GM19328 (cell line): Measurements from ENCODE around the gene CR1L.
"Not testable (repeated sequence)": the region's sequence is repeated elsewhere in the genome, so short reads cannot be mapped to it uniquely, and the experiment has no call there.

ENCODE experiments used
- ATAC-seq: cut with Tn5 transposase; IDR thresholded peaks from one replicate; pipeline ENCODE4 v1.9.1; 2021; ENCODE audit warnings: mild to moderate bottlenecking, moderate library complexity; ENCODE audit not compliant: unreplicated experiment

Gene CR1L

DNA sequence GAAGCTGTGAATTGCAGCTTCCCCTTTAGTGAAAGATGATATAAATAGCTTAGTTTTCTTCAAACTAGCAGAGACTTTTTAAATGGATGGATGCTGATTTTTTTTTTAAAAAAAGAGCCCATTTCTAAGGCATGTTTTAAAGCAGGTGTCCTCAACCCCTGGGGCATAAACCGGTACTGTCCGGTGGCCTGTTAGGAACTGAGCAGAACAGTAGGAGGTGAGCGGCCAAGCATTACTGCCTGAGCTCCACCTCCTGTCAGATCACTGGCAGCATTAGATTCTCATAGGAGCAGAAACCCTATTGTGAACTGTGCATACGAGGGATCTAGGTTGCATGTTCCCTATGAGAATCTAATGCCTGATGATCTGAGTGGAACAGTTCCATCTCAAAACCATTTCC is 31.2 kb downstream of the CR1L start:
- no peak for ATAC-seq

DNA sequence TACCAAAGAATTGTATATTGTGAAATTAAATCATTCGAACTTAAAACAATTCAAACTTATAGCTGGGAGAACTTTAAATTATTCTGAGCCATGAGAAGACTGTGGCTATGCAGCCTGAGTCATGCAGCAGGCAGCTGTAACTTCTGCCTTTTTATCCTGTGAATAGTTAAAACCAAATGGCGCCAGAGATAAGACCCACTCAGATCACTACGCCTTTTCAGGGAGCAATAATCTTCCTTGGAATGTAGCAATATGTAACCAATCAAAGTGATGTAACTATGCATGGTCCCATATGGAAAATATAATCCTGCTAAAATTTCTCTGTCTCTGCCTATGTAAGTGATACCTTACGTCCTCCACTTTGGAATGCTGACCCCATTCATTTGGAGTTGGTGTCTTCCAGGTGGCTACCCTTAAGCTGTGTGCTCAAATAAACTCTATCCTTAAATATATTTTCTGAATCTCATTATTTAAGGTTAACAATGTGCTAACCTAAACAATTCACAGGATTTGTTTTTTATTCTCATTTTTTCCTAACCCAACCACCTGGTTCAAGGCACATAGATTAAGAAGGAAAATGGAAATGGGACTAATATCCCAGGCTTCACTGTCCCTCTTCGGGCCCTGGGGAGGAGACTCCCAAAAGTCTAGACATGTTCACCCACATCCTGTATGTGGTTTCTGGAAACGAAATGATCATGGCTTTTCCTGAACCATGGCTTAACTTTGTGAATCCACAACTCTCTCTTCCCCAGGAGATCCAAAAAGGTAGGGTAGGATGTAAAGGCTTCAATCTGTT is 35.9 kb downstream of the CR1L start:
- ATAC-seq: not testable (repeated sequence)

DNA sequence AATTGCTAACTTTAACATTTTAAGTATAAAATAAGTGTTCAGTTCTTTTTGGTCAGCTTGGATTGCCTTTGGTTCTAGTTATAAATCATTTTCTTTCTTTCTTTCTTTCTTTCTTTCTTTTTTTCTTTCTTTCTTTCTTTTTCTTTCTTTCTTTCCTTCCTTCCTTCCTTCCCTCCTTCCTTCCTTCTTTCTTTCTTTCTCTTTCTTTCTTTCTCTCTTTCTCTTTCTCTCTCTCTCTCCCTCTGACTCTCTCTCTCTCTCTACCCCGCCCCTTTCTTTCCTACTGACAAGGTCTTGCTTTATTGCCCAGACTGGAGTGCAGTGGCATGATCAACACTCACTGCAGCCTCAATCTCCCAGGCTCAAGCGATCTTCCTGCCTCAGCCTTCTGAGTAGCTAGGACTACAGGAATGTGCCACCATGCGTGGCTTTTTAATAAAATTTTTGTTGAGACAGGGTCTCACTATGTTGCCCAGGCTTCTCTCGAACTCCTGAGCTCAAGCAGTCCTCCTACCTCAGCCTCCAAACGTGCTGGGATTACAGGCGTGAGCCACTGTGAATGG is 38.0 kb downstream of the CR1L start:
- ATAC-seq: not testable (repeated sequence)

DNA sequence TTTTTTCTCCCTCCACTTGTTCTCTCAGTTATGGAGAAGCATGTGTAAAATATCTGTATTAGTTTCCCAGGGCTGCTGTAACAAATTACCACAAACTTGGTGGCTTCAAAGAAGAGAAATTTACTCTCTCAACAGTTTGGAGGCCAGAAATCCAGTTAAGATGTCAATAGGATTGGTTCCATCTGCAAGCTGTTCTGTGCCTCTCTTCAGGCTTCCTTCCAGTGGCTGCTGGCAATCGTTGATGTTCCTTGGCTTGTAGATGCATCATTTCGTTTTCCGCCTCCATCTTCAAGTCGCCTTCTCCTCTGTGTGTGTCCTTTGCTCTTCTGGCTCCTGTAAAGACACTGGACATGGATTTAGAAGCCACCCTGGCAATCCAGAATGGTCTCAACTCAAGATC is 45.6 kb downstream of the CR1L start:
- not testable (repeated sequence) for ATAC-seq

DNA sequence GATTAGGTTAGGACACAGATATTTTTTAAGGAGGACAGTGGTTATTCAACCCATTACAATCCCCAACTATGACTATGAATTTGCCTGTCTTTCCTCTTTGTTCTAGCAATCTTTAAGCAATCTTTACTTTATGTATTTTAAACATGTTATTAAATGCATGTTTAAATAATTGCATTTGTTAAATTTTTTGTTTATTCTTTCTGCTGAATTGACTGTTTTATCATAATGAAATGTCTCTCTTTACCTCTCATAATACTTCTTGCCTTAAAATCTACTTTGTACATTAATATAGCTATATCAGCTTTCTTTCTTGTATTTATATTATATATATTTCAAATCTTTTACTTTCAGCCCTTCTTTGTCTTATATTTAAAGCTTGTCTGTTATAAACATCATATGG is 46.1 kb downstream of the CR1L start:
- no peak for ATAC-seq

DNA sequence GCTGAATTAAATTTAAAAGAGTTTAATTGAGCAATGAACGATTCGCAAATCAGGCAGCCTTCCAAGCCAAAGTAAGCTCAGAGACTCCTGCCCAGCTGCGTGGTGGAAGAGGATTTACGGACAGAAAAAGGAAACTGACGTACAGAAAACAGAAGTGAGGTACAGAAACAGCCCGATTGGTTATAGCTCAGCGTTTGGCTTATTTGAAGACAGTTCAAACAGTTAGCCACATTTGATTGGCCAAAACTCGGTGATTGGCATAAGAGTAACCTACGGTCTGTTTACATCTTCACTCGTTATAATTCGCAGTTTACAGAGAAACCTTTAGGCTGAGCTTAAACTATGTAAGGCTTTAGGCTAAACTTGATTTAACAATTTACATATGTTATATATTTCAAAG is 46.9 kb downstream of the CR1L start:
- no peak for ATAC-seq

DNA sequence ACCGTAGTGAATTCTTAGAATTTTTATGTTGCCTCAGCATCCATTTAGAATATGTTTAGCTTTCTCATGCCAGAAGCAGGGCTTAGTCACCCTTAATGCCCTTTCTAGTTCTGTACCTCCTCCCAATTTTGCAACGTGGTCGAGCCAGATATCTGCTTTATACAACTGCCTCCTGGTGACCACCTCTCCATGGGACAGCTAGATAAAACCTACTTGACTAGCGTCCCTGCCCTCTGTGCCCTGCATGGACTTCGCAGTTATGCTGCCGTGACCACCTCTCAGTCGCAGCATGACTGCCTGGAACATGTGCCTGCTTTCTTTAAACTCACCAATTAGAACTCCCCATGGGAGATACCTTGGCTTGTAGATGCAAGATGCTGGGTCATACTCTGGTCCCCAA is 47.4 kb downstream of the CR1L start:
- ATAC-seq: not testable (repeated sequence)

DNA sequence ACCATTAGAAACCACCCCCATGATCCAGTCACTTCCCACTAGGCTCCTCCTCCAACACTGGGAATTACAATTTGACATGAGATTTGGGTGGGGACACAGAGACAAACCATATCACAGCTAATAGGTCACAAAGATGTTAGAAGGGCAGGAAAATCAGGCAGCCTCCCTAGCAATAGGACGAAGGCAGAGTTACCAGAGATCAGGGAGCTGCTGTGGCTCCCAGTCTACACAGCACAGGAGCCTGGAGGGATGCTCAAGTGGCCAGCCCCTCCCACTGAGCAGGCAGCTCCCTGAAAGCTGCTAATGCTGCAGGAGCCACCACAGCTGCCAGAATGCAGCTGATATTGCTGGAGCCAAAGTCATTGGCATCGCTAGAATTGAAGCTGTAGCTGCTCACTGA is 51.0 kb downstream of the CR1L start:
- ATAC-seq: no peak

DNA sequence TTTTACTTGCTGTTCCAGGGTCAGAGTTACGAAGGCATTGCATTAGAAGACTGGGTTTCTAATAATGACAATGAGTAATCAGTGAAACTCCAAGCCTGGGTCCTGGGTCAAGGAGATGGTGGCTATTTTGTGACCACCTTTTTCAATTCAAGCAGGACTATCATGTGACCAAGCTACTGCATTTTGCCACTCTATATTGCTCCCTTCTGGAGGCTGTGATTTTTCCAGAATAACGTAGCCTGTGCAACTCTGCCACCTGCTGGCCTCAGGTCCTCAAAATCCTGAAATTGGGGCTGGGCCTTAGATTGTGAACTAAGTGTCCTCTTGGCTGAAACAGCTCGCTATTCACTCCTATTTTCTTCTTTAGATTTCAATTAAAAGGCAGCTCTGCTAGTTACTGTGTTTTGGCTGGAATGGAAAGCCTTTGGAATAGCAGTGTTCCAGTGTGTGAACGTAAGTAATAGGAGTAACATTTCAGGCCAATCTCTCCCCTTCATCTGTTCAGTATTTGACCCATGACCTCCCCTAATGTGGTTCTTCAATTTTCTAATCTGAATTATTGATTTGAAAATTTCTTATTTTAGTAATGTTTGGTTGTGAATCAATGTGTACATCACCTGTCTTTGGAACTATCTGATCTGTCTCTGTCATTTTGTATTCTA is 54.0 kb downstream of the CR1L start:
- ATAC-seq: no peak

DNA sequence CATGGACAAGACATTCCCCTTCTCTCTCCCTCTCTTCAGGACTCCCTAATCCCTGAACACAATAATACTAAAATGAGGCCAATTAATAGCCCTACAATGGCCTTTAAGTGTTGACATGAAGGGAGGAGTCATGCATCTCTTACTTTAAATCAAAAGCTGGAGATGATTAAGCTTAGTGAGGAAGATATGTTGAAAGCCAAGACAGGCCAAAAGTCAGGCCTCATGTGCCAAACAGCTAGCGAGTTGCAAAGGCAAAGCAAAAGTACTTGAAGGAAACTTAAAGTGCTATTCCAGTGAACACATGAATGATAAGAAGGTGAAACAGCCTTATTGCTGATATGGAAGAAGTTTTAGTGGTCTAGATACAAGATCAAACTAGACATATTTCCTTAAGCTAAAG is 57.4 kb downstream of the CR1L start:
- no peak for ATAC-seq

DNA sequence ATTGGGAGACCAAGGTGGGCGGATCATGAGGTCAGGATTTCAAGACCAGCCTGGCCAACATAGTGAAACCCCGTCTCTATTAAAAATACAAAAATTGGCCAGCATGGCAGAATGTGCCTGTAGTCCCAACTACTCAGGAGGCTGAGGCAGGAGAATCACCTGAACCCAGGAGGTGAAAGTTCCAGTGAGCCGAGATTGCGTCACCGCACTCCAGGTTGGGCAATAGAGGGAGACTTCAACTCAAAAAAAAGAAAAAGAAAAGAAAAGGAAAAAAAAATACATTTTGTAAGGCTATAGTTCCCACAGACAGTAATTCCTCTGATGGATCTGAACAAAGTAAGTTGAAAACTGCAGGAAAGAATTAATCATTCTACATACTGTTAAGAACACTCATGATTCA is 58.8 kb downstream of the CR1L start:
- ATAC-seq: no peak

DNA sequence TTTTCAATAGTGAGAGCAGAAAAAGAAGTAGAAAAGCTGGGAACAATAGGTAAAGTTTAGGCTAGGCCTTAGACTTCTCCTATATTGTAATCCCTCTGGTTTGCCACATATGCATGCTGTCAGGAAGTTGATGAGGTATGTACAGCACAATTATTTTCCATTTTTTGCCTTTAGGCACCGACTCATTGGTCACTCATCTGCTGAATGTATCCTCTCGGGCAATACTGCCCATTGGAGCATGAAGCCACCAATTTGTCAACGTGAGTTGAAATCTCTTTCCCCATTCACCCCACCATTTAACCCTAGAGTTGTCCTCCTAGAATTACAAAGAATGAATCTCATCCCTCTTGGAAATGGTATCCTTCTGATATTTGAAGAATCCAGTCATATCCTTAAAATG is 63.1 kb downstream of the CR1L start:
- not testable (repeated sequence) for ATAC-seq

DNA sequence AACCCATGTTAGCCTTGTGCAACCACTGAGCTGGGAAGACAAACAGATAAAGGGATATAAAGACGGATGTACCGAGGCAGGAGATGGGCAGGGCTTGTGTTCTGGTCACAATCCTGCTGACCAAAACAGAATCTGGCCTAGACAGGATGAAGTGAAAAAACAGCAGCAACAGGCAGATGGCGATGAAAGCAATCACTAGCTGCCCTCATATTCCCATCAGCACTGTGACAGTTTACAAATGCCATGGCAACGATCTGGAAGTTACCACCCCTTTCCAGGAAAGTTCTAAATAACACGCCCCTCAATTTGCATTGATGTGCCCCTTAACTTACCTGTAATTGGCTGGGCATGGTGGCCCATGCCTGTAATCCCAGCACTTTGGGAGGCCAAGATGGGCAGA is 66.4 kb downstream of the CR1L start:
- no peak for ATAC-seq

DNA sequence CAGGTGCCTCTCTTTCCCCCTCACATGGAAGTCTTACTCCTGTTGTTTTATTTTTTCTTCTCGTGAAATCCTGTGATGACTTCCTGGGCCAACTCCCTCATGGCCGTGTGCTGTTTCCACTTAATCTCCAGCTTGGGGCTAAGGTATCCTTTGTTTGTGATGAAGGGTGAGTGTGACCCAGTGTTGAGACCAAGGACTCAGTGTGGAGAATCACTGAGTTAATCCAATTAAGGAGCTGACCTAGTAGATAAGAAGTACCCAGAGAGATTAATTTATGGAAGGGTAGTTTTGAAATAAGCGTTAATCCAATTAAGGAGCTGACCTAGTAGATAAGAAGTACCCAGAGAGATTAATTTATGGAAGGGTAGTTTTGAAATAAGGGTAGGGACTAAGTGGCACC is 67.8 kb downstream of the CR1L start:
- ATAC-seq: not testable (repeated sequence)

DNA sequence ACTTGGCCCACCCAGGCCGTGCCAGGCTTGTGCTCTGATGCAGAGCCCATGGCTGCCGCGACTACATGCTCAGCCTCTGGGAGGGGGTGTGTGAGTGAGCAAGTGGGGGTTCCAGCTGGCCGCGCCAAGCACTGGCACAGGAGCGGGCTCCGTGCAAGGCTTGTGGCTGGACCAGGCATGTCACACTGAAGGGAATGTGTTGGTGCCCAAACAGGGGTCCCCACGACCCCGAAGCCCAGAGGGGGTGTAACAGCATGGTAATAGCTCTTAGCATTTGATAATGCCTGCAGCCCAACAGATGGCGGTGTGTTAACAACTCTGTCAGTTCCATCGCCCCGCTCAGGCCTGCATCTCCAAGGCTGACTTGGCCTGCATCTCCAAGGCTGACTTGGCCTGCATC is 68.6 kb downstream of the CR1L start:
- no peak for ATAC-seq

DNA sequence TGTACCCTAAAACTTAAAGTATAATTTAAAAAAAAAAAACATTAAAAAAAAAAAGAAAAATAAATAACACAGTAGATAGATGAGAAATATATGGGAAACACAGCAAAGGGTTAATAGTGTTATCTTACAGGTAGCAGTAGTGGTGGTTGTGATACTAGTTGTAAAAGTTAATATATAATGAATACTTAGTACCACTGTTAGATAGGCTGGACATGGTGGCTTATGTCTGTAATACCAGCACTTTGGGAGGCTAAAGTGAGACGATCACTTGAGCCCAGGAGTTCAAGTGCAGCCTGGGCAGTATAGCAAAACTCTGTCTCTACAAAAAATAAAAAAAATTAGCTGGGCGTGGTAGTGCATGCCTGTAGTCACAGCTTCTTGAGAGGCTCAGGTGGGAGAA is 74.3 kb downstream of the CR1L start:
- no peak for ATAC-seq

DNA sequence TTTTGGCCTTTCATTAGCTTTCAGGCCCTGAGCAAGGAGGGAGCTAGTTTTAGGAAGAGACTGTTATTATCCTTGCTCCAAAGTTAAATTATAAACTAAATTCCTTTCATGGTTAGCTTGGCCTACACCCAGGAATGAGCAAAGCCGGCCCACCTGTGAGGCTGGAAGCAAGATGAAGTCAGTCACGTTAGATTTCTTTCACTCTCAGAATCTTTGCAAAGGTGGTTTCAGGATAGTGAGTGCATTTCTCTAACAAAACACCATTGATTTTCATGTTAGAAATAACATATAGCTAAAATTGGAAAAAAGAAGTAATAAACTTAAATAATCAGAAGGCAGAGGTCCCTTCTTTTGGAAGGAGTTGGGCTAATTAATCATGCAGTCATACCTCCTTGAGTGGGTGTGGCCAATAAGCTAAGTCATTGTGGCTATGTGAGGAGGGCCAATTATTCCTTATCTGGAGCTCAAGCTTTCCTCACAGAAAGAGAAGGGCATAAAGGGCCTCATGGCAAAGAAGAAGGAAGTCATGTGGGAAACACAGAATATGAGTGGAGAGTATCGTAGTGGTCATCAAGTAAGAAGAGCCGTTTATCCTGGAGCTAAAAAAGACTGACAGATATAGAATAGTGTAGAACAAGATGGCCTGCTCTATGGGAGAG is 83.4 kb downstream of the CR1L start:
- not testable (repeated sequence) for ATAC-seq

DNA sequence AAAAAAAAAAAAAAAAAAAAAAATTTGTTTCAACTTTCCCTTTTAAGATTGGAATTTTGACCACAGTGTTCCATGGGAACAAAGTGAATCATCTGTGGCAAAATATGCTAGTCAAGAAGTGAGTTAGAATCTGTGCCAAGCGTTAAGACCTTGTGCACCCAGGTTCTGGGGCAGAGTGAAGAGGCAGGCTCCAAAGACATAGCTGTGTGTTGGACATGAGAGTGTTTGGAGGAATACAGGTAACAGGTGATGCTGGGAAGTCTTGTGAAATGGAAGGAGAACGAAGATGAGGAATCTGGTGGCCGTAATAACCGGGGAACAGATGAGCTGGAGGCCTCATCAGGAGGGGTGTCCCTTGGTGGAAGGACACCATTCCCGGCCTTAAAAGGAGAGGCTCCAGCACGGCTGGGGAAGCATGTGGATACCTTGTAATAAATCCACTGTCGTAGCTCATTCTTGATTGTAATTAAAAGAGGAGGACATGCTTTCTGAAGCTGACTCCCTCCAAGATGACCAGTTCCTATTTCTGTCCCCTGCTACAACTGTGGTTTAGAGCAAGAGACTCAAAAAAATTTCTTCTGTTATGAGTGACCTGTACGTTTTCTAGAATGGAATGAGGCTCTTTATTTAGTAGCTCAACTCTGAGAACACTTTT is 92.7 kb downstream of the CR1L start:
- not testable (repeated sequence) for ATAC-seq

DNA sequence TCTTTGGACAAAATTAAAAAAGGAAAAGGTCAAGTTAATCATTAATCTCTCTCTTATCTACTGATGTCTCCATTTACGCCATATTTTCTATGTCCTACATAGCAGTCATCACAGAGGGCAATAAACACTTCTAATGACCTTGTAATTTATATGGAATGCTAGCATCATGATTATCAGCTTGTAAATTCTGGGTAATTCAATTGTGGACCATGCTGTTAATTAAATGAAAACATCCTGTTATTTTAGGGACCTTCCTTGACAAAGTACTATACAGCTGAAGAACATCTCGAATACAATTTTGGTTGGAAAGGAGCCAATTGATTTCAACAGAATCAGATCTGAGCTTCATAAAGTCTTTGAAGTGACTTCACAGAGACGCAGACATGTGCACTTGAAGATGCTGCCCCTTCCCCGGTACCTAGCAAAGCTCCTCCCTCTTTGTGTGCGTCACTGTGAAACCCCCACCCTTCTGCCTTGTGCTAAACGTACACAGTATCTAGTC is 93.3 kb downstream of the CR1L start:
- ATAC-seq: not testable (repeated sequence)

DNA sequence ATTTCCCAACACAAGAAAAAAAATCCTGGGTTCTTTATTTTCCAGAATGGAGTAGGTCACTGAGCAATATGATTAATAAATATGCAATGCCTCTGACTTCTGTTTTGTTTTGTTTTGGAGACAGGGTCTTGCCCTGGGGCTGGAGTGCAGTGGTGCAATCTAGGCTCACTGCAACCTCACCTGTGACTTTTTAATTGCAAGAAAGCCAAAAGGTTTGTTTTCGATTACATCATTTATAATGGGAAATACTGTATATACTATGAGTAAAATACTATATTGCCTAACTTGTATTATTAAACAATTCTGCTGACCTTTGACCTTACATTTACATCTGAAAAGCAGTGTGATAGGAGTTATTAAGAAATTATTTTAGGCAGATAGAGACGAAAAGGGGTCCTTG is 95.3 kb downstream of the CR1L start:
- ATAC-seq: no peak
